ENCODE results near the gene BSN. TPM values are rescaled to one million over a fixed set of nuclear protein-coding genes. Genes with fewer than 3 reads are reported as not detected.
"Not testable (repeated sequence)": the region's sequence is repeated elsewhere in the genome, so short reads cannot be mapped to it uniquely, and the experiment has no call there.

The BSN gene
- total RNA-seq, 4 donors from 2014 or later: 0.37 to 0.81 (median 0.73) TPM

- Histone ChIP-seq H3K27me3 (no peaks in the 10 kb centered on the region), H3K4me3 (no peak overlapping the region), H3K36me3 (no peaks in the 10 kb centered on the region), H3K4me1 (no peaks in the 10 kb centered on the region), H3K27ac (no peak overlapping the region), H3K9me3 (peaks cover 0 to 10% (median 0%) of the 10 kb centered on the region in 3 donors)
- no peak for TF ChIP-seq POLR2A (IDR thresholded peaks at IDR 0.05)
- TF ChIP-seq POLR2AphosphoS5 (IDR thresholded peaks at IDR 0.05): no peak
- TF ChIP-seq, protein P1, sequence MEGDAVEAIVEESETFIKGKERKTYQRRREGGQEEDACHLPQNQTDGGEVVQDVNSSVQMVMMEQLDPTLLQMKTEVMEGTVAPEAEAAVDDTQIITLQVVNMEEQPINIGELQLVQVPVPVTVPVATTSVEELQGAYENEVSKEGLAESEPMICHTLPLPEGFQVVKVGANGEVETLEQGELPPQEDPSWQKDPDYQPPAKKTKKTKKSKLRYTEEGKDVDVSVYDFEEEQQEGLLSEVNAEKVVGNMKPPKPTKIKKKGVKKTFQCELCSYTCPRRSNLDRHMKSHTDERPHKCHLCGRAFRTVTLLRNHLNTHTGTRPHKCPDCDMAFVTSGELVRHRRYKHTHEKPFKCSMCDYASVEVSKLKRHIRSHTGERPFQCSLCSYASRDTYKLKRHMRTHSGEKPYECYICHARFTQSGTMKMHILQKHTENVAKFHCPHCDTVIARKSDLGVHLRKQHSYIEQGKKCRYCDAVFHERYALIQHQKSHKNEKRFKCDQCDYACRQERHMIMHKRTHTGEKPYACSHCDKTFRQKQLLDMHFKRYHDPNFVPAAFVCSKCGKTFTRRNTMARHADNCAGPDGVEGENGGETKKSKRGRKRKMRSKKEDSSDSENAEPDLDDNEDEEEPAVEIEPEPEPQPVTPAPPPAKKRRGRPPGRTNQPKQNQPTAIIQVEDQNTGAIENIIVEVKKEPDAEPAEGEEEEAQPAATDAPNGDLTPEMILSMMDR (IDR thresholded peaks at IDR 0.05): no peak
- no peak for TF ChIP-seq EP300 (IDR thresholded peaks at IDR 0.05)
- no peak for ATAC-seq
Measured at GRCh38 chr3:49582177-49582576, 27.9 kb downstream of the BSN start.

DNA sequence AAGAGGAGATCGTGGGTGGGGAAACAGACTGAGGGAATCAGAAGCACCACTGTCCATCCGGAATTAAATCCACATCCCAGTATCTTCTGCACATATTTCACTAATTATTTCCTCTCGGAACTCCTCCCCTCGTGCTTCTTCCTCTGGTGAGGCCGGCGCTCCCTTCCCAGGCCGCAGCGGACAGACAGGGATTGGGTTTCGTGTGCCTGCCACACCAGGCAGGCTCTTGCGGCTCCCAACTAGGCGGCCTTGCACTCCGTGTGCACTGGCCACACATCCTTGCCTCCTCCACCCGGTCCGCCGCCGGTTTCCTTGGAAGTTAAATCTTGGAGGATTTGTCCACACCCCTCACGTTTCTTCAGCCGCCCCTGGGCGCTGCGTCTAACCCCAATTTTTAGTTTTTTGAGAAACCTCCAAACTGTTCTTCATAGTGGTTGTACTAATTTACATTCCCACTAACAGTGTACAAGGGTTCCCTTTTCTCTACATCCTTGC lies 31.0 kb downstream of the BSN start:
- H3K27me3 ChIP-seq, H3K4me3 ChIP-seq, ATAC-seq, H3K27ac ChIP-seq, H3K36me3 ChIP-seq, H3K4me1 ChIP-seq: not testable (repeated sequence)
- peaks cover 0 to 10% (median 0%) of the 10 kb centered on the region in 3 donors for H3K9me3 ChIP-seq
- 86 to 95% methylated on average over 7 to 20 of the region's 20 CpGs for WGBS, 2 donors (ENCODE audit: low coverage in 1 of 2)

- no peak for ATAC-seq
- no peaks in the 10 kb centered on the region for H3K4me1 ChIP-seq
- no peaks in the 10 kb centered on the region for H3K27me3 ChIP-seq
- 60% methylated on average over 2 of the region's 3 CpGs for WGBS, 2 donors (ENCODE audit: low coverage in 1 of 2)
- peaks cover 0 to 8% (median 0%) of the 10 kb centered on the region in 3 donors for H3K9me3 ChIP-seq
- no peaks in the 10 kb centered on the region for H3K36me3 ChIP-seq
- H3K27ac ChIP-seq: no peak overlapping the region
- TF ChIP-seq POLR2AphosphoS5 (IDR thresholded peaks at IDR 0.05) (no peak), POLR2A (IDR thresholded peaks at IDR 0.05) (no peak), EP300 (IDR thresholded peaks at IDR 0.05) (no peak)
- TF ChIP-seq, protein P1 (IDR thresholded peaks at IDR 0.05): no peak
- H3K4me3 ChIP-seq: no peak overlapping the region
Measured at GRCh38 chr3:49591615-49592014, 37.3 kb downstream of the BSN start.

DNA sequence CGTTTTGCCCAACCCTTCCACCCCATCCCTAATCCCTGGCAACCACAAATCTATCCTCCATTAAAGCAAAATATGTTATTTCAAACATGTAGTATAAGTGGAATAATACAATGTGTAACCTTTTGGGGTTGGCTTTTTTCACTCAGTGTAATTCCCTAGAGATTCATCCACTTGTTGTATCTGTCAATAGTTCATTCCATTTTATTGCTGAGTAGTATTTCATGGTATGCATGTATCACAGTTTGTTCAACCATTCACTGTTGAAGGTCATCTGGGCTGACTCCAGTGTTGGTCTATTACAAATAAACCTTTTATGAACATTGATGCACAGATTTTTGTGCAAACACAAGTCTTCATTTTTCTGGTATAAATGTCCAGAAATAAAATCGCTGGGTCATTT lies 38.8 kb downstream of the BSN start:
- Histone ChIP-seq H3K27me3 (no peaks in the 10 kb centered on the region), H3K27ac (no peak overlapping the region), H3K4me1 (no peaks in the 10 kb centered on the region), H3K4me3 (no peak overlapping the region), H3K36me3 (no peaks in the 10 kb centered on the region), H3K9me3 (peaks cover 0 to 8% (median 0%) of the 10 kb centered on the region in 3 donors)
- no peak for ATAC-seq
- WGBS, 2 donors (ENCODE audit: low coverage in 1 of 2): 68 to 70% methylated on average over 2 of the region's 2 CpGs
- TF ChIP-seq EP300 (IDR thresholded peaks at IDR 0.05) (no peak), POLR2AphosphoS5 (IDR thresholded peaks at IDR 0.05) (no peak), POLR2A (IDR thresholded peaks at IDR 0.05) (no peak)
- TF ChIP-seq, protein P1 (IDR thresholded peaks at IDR 0.05): no peak

- no peak for ATAC-seq
- Histone ChIP-seq H3K27ac (no peak overlapping the region), H3K9me3 (no peaks in the 10 kb centered on the region), H3K4me1 (no peaks in the 10 kb centered on the region), H3K27me3 (no peaks in the 10 kb centered on the region), H3K36me3 (no peaks in the 10 kb centered on the region), H3K4me3 (no peak overlapping the region)
- TF ChIP-seq, protein P1 (IDR thresholded peaks at IDR 0.05): no peak
- no peak for TF ChIP-seq EP300 (IDR thresholded peaks at IDR 0.05)
- no peak for TF ChIP-seq POLR2A (IDR thresholded peaks at IDR 0.05)
- 100% methylated on average over 1 of the region's 1 CpG; no CpG with 5 or more reads in 1 of the 2 donors for WGBS, 2 donors (ENCODE audit: low coverage in 1 of 2)
Measured at GRCh38 chr3:49600781-49601180, 46.5 kb downstream of the BSN start.

All from gastroesophageal sphincter (tissue), 4 donors.